Right lobe of liver (tissue), 4 donors: ENCODE measurements around the gene SGCD.

ENCODE experiments used
- POLR2A ChIP-seq: fragments of 450-650 bp; IDR thresholded peaks from one replicate; pipeline ENCODE4 v1.6.1; 2017; ENCODE audit warnings: antibody characterized with exemption, mild to moderate bottlenecking
- TF ChIP-seq, protein P1 (sequence below), 4 donors: fragments of 200-600 bp in 3 of 4; fragments of 450-650 bp in 1 of 4; IDR thresholded peaks; one replicate each; pipeline versions ENCODE4 v1.5.1 to v1.8.0; 2016 to 2022; ENCODE audit warnings: antibody characterized with exemption in 4 of 4, mild to moderate bottlenecking in 2 of 4
- donor health status: DM: no; HTN: no; CAD: no.
- donor health status: DM: no; HTN: no; CAD: no.
- donor health status: DM: no; HTN: yes; CAD: no.

DNA sequence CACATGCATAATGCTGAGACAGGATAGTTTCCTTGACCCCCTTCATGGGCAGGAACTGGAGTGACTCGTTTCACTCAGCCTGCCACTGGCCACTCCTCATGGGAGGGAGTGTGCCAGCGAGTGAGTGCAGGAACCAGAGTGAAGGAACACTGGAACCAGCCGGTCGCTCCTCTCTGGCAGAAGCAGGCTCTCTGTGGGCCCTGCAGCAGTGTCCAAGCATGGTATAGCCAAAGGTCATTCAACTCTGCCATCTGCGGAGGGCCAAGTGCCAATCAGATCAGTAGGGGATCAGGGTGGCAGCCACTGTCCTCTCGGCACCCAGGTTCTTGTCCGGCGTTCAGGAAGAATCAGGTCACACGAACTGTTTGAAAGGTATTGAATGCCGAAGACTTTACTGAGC is 353.9 kb downstream of the SGCD start:
- TF ChIP-seq, protein P1, sequence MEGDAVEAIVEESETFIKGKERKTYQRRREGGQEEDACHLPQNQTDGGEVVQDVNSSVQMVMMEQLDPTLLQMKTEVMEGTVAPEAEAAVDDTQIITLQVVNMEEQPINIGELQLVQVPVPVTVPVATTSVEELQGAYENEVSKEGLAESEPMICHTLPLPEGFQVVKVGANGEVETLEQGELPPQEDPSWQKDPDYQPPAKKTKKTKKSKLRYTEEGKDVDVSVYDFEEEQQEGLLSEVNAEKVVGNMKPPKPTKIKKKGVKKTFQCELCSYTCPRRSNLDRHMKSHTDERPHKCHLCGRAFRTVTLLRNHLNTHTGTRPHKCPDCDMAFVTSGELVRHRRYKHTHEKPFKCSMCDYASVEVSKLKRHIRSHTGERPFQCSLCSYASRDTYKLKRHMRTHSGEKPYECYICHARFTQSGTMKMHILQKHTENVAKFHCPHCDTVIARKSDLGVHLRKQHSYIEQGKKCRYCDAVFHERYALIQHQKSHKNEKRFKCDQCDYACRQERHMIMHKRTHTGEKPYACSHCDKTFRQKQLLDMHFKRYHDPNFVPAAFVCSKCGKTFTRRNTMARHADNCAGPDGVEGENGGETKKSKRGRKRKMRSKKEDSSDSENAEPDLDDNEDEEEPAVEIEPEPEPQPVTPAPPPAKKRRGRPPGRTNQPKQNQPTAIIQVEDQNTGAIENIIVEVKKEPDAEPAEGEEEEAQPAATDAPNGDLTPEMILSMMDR (IDR thresholded peaks at IDR 0.05), result no peak
- no peak for TF ChIP-seq POLR2A
